ENCODE data around the gene EMP2.

GRCh38 chr16:10502776-10503175 is 77.6 kb downstream of the EMP2 start:
- TF ChIP-seq POLR2AphosphoS5 (IDR thresholded peaks at IDR 0.05; ENCODE audit: insufficient read depth in 1 of 2, low read depth in 1 of 2) = no peak
- TF ChIP-seq POLR2A (IDR thresholded peaks at IDR 0.05) = no peak

Data from vagina (tissue), 2 donors.